ENCODE results near the gene BRD8.

BRD8 gene

GRCh38 chr5:138102454-138103318 is 75.7 kb downstream of the BRD8 start:
- no peak for DNase-seq (ENCODE audit: low read depth, low spot score)

GRCh38 chr5:138096997-138097828 is 81.2 kb downstream of the BRD8 start:
- no peak for DNase-seq (ENCODE audit: low read depth, low spot score)

GRCh38 chr5:138096363-138096762 is 82.1 kb downstream of the BRD8 start:
- DNase-seq (ENCODE audit: low read depth, low spot score) = no peak

GRCh38 chr5:138095100-138095907 is 83.1 kb downstream of the BRD8 start:
- DNase-seq (ENCODE audit: low read depth, low spot score) = no peak

GRCh38 chr5:138093036-138093435 is 85.4 kb downstream of the BRD8 start:
- no peak for DNase-seq (ENCODE audit: low read depth, low spot score)

- DNase-seq (ENCODE audit: low read depth, low spot score) = no peak
Measured at GRCh38 chr5:138092301-138092700, 86.1 kb downstream of the BRD8 start.

- no peak for DNase-seq (ENCODE audit: low read depth, low spot score)
Measured at GRCh38 chr5:138091685-138092084, 86.7 kb downstream of the BRD8 start.
